Measurements from ENCODE around the gene WDR6. TPM values are rescaled to one million over a fixed set of nuclear protein-coding genes. Genes with fewer than 3 reads are reported as not detected.

The WDR6 gene
- polyA plus RNA-seq, 1 donor from 2014 or later = 315 TPM

GRCh38 chr3:49026536-49026935 lies 19.3 kb downstream of the WDR6 start:
- Histone ChIP-seq H3K36me3 (ENCODE audit: insufficient read depth, low read length) (no peaks in the 10 kb centered on the region), H3K4me2 (ENCODE audit: low read length) (no peak overlapping the region), H3K4me3 (ENCODE audit: low read length) (no peak overlapping the region), H2AFZ (ENCODE audit: low read depth, low read length) (no peak overlapping the region), H3K27ac (ENCODE audit: low read length) (no peak overlapping the region), H3K9me3 (ENCODE audit: low read length) (no peaks in the 10 kb centered on the region), H3K79me2 (replicated peaks; ENCODE audit: insufficient read depth, low read length) (peaks cover 14% of the 10 kb centered on the region), H3K27me3 (ENCODE audit: insufficient read depth, low read depth, low read length) (no peaks in the 10 kb centered on the region), H3F3A (ENCODE audit: insufficient read depth, low read length, poor library complexity, severe bottlenecking) (no peaks in the 10 kb centered on the region), H3K9me2 (ENCODE audit: insufficient read depth, low read length) (no peaks in the 10 kb centered on the region), H4K20me1 (ENCODE audit: insufficient read depth) (no peaks in the 10 kb centered on the region), H3K9ac (ENCODE audit: low read length) (no peak overlapping the region)
- TF ChIP-seq EZH2 (IDR thresholded peaks at IDR 0.05; ENCODE audit: borderline replicate concordance, insufficient read depth, low read length, poor library complexity, severe bottlenecking) (no peak), SMC3 (conservative IDR thresholded peaks at IDR 0.05; ENCODE audit: poor library complexity) (no peak), RAD21 (conservative IDR thresholded peaks at IDR 0.05) (no peak), TAF1 (IDR thresholded peaks at IDR 0.05; ENCODE audit: low read depth) (no peak), EP300 (conservative IDR thresholded peaks at IDR 0.05; ENCODE audit: poor library complexity, severe bottlenecking) (no peak), REST (IDR thresholded peaks at IDR 0.05; ENCODE audit: borderline replicate concordance) (no peak), MXI1 (conservative IDR thresholded peaks at IDR 0.05; ENCODE audit: poor library complexity, severe bottlenecking) (no peak), POLR2AphosphoS5 (IDR thresholded peaks at IDR 0.05) (no peak)
- TF ChIP-seq, protein P1, sequence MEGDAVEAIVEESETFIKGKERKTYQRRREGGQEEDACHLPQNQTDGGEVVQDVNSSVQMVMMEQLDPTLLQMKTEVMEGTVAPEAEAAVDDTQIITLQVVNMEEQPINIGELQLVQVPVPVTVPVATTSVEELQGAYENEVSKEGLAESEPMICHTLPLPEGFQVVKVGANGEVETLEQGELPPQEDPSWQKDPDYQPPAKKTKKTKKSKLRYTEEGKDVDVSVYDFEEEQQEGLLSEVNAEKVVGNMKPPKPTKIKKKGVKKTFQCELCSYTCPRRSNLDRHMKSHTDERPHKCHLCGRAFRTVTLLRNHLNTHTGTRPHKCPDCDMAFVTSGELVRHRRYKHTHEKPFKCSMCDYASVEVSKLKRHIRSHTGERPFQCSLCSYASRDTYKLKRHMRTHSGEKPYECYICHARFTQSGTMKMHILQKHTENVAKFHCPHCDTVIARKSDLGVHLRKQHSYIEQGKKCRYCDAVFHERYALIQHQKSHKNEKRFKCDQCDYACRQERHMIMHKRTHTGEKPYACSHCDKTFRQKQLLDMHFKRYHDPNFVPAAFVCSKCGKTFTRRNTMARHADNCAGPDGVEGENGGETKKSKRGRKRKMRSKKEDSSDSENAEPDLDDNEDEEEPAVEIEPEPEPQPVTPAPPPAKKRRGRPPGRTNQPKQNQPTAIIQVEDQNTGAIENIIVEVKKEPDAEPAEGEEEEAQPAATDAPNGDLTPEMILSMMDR (IDR thresholded peaks at IDR 0.05; ENCODE audit: poor library complexity, severe bottlenecking) = no peak

- no peaks in the 10 kb centered on the region for H3K36me3 ChIP-seq (ENCODE audit: insufficient read depth, low read length)
- H3K4me2 ChIP-seq (ENCODE audit: low read length) = no peak overlapping the region
- peaks cover 14% of the 10 kb centered on the region for H3K79me2 ChIP-seq (replicated peaks; ENCODE audit: insufficient read depth, low read length)
- no peaks in the 10 kb centered on the region for H3F3A ChIP-seq (ENCODE audit: insufficient read depth, low read length, poor library complexity, severe bottlenecking)
- no peak overlapping the region for H3K9ac ChIP-seq (ENCODE audit: low read length)
- no peak overlapping the region for H3K27ac ChIP-seq (ENCODE audit: low read length)
- no peaks in the 10 kb centered on the region for H4K20me1 ChIP-seq (ENCODE audit: insufficient read depth)
- no peaks in the 10 kb centered on the region for H3K9me2 ChIP-seq (ENCODE audit: insufficient read depth, low read length)
- TF ChIP-seq SMC3 (conservative IDR thresholded peaks at IDR 0.05; ENCODE audit: poor library complexity) = no peak
- no peak for TF ChIP-seq REST (IDR thresholded peaks at IDR 0.05; ENCODE audit: borderline replicate concordance)
- TF ChIP-seq, protein P1 (IDR thresholded peaks at IDR 0.05; ENCODE audit: poor library complexity, severe bottlenecking) = no peak
- no peak for TF ChIP-seq EP300 (conservative IDR thresholded peaks at IDR 0.05; ENCODE audit: poor library complexity, severe bottlenecking)
- no peak for TF ChIP-seq MXI1 (conservative IDR thresholded peaks at IDR 0.05; ENCODE audit: poor library complexity, severe bottlenecking)
- TF ChIP-seq TAF1 (IDR thresholded peaks at IDR 0.05; ENCODE audit: low read depth) = no peak
- no peak for TF ChIP-seq EZH2 (IDR thresholded peaks at IDR 0.05; ENCODE audit: borderline replicate concordance, insufficient read depth, low read length, poor library complexity, severe bottlenecking)
- no peak for TF ChIP-seq RAD21 (conservative IDR thresholded peaks at IDR 0.05)
- TF ChIP-seq POLR2AphosphoS5 (IDR thresholded peaks at IDR 0.05) = no peak
- no peaks in the 10 kb centered on the region for H3K9me3 ChIP-seq (ENCODE audit: low read length)
- peak overlapping the region; percentile 85 for H3K4me3 ChIP-seq (ENCODE audit: low read length)
- H3K27me3 ChIP-seq (ENCODE audit: insufficient read depth, low read depth, low read length) = no peaks in the 10 kb centered on the region
- H2AFZ ChIP-seq (ENCODE audit: low read depth, low read length) = no peak overlapping the region
Measured at GRCh38 chr3:49027634-49028033, 20.4 kb downstream of the WDR6 start.

All from neural cell (in vitro differentiated cells).